ENCODE results near the gene SNAPIN.
"Not testable (repeated sequence)": the region's sequence is repeated elsewhere in the genome, so short reads cannot be mapped to it uniquely, and the experiment has no call there.

Gene SNAPIN

GRCh38 chr1:153671628-153672353, 13.3 kb downstream of the SNAPIN start:
- not testable (repeated sequence) for DNase-seq (ENCODE audit: insufficient read length, low spot score); FAIRE-seq

- no peak for FAIRE-seq
Observed at GRCh38 chr1:153673511-153673910, 15.0 kb downstream of the SNAPIN start.

DNA sequence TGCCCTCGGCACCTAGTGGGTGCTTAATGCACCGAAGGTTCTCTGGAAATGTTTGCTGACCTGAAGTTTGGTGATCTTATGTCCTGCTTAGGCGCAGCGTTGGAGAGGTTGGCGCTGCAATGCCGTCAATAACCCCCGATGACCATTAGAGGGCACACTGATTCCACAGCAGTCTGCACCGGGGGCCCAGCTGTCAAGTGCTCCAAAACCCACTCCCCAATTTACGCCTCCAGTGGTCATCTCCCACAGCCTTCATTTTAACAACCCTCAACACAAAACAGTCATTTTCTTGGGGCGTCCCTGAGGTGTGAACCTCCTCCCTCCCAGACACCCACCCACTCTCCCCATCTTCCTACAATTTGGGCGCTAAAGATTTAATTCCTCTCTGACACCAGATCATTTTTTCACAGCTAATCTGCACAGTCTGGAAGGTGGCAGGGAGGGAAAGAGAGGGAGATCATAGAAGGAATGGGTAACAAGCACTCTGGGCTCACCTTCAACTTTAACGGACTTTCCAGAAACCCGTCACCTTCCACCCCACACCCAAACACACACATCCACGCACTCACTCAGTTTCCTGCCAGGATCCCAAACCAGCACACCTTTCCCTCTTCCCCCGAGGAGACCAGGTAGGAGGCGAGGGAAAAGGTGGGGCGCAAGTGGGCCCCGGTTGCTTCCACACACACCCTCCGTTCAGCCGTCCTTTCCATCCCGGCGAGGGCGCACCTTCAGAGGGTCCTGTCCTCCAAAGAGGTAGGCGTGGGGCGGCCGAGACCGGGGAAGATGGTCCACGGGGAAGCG, 19.4 kb downstream of the SNAPIN start:
- FAIRE-seq (peak; percentile 93), DNase-seq (ENCODE audit: insufficient read length, low spot score) (peak; percentile 69)

More at GRCh38 chr1:153673511-153673910, 15.0 kb downstream of the SNAPIN start:
- DNase-seq (ENCODE audit: insufficient read length, low spot score): no peak

- FAIRE-seq (no peak), DNase-seq (ENCODE audit: insufficient read length, low spot score) (no peak)
Observed at GRCh38 chr1:153678519-153679336, 20.2 kb downstream of the SNAPIN start, which contains the start of gene NPR1. Gene NPR1, plus strand, starts transcription at chr1:153678688. Its CDS starts 421 bp downstream, at chr1:153679109.

DNA sequence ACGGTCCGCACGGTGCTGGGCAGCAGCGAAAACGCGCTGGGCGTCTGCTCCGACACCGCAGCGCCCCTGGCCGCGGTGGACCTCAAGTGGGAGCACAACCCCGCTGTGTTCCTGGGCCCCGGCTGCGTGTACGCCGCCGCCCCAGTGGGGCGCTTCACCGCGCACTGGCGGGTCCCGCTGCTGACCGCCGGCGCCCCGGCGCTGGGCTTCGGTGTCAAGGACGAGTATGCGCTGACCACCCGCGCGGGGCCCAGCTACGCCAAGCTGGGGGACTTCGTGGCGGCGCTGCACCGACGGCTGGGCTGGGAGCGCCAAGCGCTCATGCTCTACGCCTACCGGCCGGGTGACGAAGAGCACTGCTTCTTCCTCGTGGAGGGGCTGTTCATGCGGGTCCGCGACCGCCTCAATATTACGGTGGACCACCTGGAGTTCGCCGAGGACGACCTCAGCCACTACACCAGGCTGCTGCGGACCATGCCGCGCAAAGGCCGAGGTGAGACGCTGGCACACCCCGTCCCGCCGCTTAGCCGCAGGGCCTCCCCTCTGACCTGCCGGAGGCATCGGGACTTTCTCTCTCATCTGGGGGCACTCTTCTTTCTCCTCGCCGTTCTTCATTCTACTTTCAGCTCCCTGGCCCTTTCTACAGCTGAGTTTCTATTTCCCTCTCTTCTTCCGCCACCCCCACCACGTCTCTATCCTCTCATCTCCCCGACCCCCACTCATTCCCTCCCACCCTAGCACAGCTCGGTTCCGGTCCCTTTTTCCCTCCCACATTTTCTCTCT, 21.0 kb downstream of the SNAPIN start:
- DNase-seq (ENCODE audit: insufficient read length, low spot score) (no peak), FAIRE-seq (no peak)

- FAIRE-seq (no peak), DNase-seq (ENCODE audit: insufficient read length, low spot score) (no peak)
Observed at GRCh38 chr1:153680120-153680403, 21.6 kb downstream of the SNAPIN start.

GRCh38 chr1:153682730-153683129, 24.2 kb downstream of the SNAPIN start:
- FAIRE-seq (no peak), DNase-seq (ENCODE audit: insufficient read length, low spot score) (no peak)

DNA sequence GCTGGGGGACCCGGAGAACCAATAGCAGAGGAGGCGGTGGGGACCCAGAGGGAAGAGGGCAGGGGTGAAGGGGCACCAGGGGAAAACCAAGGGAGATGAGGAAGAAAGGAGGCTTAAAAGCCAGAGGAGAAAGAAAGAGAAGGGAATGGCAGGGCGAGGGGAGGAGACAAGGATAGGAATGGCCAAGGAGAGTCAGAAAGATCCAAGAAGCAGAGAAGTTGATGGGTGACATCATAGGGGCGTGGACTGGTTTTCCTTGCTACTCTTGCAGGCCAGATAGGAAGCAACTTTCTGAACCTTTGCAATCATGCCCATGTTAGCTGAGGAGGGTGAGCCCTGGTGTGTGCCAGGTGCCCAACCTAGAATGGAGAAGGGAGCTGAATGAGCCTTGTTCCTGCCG, 25.4 kb downstream of the SNAPIN start:
- FAIRE-seq (no peak), DNase-seq (ENCODE audit: insufficient read length, low spot score) (no peak)

GRCh38 chr1:153684892-153685291, 26.4 kb downstream of the SNAPIN start:
- DNase-seq (ENCODE audit: insufficient read length, low spot score) (no peak), FAIRE-seq (no peak)

DNA sequence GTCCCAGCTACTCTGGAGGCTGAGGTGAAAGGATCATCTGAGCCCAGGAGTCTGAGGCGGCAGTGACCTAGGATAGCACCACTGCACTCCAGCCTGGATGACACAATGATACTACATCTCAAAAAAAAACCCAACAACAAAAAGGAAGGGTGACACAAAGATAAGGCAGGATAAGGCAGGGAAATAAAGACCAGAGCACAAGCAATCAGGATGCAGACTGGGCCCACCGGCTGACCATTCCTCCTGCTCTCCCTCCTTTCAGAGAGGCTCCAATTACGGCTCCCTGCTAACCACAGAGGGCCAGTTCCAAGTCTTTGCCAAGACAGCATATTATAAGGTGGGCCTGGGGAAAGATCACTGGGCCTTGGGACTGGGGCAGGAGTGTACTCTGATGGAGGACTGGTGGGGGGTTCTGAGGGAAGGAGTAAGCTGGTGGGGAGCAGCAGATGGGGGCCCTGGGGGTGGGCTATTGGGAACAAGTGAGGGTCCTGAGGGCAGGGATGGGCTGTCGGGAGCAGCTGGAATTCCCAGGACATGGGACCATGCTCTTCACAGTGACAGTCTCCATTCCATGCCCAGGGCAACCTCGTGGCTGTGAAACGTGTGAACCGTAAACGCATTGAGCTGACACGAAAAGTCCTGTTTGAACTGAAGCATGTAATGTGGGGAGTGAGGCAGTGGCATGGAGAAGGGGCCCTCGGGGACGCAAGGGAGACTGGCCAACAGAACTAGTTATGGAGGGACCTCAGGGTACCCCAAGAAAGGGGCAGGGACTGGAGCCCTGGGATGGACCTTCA, 27.2 kb downstream of the SNAPIN start:
- DNase-seq (ENCODE audit: insufficient read length, low spot score): no peak
- no peak for FAIRE-seq

DNA sequence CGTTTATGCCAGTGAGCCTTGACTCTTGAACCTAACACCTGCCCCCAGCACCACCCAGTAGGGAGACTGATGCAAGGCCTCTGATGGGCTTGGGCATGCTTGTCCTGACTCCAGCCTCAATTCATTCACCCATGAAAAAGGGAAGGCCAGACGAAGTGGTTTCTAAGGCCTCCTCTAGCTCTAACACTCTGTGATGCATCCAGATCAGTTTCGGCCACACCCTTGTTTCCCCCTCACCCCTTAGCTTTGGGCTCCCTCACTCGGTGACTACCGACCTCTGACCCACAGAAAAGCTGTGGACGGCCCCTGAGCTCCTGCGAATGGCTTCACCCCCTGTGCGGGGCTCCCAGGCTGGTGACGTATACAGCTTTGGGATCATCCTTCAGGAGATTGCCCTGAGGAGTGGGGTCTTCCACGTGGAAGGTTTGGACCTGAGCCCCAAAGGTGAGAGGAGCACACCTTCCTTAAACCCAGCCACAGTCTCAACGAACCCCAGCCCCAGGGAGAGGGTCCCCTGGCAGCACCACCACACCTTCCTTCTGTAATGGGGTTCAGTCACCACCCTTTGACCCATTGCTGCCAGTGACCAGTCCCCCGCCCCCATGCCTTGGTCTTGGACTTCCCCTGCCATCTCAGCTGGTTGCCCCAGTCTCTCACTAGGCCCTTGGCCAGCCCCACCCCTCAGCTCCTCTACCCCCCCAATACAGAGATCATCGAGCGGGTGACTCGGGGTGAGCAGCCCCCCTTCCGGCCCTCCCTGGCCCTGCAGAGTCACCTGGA, 29.0 kb downstream of the SNAPIN start:
- FAIRE-seq: no peak
- DNase-seq (ENCODE audit: insufficient read length, low spot score): no peak

GRCh38 chr1:153688276-153688675, 29.8 kb downstream of the SNAPIN start:
- DNase-seq (ENCODE audit: insufficient read length, low spot score) (no peak), FAIRE-seq (no peak)

DNA sequence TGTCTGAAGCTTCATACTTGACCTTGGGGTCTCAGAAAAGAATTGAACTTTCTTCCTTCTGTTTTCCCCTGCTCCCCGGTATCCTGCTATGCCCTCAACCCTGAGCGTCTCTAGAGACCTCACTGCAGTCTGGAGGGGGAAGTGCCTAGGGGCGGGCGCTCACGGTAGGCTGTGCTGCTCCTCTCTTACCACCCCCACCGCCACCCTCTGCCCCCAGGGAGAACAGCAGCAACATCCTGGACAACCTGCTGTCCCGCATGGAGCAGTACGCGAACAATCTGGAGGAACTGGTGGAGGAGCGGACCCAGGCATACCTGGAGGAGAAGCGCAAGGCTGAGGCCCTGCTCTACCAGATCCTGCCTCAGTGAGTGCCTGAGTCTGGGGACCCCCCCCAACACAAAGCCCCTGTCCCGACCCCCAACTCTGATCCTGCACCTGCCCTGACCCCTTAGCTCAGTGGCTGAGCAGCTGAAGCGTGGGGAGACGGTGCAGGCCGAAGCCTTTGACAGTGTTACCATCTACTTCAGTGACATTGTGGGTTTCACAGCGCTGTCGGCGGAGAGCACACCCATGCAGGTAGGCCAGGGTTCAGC, 30.3 kb downstream of the SNAPIN start:
- no peak for FAIRE-seq
- DNase-seq (ENCODE audit: insufficient read length, low spot score): no peak

DNA sequence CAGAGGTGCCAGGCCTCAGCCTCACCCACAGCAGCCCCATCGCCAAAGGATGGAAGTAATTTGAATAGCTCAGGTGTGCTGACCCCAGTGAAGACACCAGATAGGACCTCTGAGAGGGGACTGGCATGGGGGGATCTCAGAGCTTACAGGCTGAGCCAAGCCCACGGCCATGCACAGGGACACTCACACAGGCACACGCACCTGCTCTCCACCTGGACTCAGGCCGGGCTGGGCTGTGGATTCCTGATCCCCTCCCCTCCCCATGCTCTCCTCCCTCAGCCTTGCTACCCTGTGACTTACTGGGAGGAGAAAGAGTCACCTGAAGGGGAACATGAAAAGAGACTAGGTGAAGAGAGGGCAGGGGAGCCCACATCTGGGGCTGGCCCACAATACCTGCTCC, 35.0 kb downstream of the SNAPIN start:
- no peak for FAIRE-seq
- DNase-seq (ENCODE audit: insufficient read length, low spot score): no peak

DNA sequence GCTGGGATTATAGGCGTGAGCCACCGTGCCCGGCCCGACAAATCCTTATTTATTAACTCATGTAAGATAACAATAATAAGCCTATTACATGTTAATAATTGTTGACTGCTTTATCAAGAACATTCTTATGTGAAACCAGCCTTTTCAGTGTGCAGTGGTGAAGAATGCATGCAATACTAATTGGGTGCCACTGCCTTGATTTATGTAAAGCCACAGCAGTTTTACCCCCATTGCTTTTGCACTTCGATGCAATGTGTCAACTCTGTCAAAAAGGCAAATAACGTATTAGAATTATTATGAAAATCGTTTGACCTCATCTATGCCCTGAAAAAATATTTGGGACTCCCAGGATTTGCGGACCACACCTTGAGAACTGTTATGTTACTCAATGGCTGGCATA, 38.2 kb downstream of the SNAPIN start:
- FAIRE-seq (no peak), DNase-seq (ENCODE audit: insufficient read length, low spot score) (no peak)

DNA sequence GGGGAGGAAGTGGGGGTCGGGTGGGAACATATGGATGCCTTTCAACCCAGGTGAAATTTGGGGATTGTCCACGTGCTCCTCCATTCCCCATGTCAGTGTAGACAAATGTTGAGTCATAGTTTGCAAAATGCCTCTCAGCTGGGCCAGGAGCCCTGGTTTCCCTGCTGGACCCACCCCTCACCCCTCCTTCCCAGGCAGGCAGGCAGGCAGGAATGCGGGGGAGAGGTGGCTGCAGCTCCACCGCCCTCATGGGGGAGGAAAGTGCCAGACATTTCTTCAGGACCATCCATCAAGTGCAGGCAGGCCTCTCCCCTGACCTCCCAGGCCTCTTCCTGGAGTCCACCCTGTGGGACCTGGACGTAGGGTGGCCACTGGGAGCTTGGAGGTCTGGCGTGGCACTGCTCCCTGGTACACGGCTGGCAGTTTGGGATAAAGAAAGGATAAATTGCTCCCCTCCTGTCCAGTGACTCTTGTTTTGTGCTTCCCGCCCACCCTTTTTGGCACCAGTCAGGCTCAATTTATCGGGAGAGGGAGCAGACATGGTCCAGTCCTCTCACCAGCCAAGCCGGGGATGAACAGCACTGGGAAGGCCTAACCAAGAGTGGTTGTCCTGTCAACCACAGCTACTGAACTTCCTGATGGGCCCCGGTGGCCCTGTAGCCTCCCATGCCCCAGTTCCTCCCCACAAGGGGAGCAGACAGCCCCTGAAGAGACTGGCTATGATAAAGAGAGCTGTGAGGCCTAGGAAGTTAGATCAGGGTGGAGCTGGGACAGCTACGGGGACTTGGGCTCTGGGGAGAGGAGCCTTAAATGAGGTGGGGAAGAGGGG, 38.9 kb downstream of the SNAPIN start:
- DNase-seq (ENCODE audit: insufficient read length, low spot score): no peak
- no peak for FAIRE-seq

GRCh38 chr1:153698020-153698922, 39.8 kb downstream of the SNAPIN start:
- FAIRE-seq: peak; percentile 14
- DNase-seq (ENCODE audit: insufficient read length, low spot score): no peak

Data from GM19239 (cell line).